OCI-LY1 (cell line): ENCODE data around the gene BNC1.

Experiments
- H2AFZ ChIP-seq: fragments of 200-600 bp; sonication (generic), shearing (Covaris generic); 2 replicates; pipeline ENCODE4 v1.6.0; 2014; ENCODE audit warnings: antibody characterized with exemption, mild to moderate bottlenecking, low read length
- H3F3A ChIP-seq: fragments of 200-600 bp; sonication (generic), shearing (Covaris generic); 2 replicates; pipeline ENCODE4 v1.6.0; 2014; ENCODE audit warnings: mild to moderate bottlenecking, antibody characterized with exemption, low read length, moderate library complexity; ENCODE audit not compliant: insufficient read depth
- H3K27ac ChIP-seq: fragments of 200-600 bp; sonication (generic); 2 replicates; pipeline ENCODE4 v1.5.1; 2014; ENCODE audit warnings: low read length, mixed run types, mild to moderate bottlenecking, low read depth; ENCODE audit not compliant: poor library complexity, severe bottlenecking
- H3K27me3 ChIP-seq: fragments of 200-600 bp; sonication (generic); 2 replicates; pipeline ENCODE4 v1.6.0; 2014; ENCODE audit warnings: antibody characterized with exemption, mild to moderate bottlenecking, low read length, moderate library complexity; ENCODE audit not compliant: insufficient read depth
- H3K36me3 ChIP-seq: fragments of 200-600 bp; sonication (generic); 2 replicates; pipeline ENCODE4 v1.6.1; 2014; ENCODE audit warnings: mild to moderate bottlenecking, antibody characterized with exemption, low read length, moderate library complexity, mixed read lengths; ENCODE audit not compliant: insufficient read depth
- H3K4me1 ChIP-seq: fragments of 200-600 bp; sonication (generic); 2 replicates; pipeline ENCODE4 v1.5.1; 2014; ENCODE audit warnings: mild to moderate bottlenecking, low read length, moderate library complexity; ENCODE audit not compliant: insufficient read depth, severe bottlenecking
- H3K4me2 ChIP-seq: fragments of 200-600 bp; sonication (generic), shearing (Covaris generic); 2 replicates; pipeline ENCODE4 v1.6.1; 2014; ENCODE audit warnings: low read length
- H3K4me3 ChIP-seq: fragments of 200-600 bp; sonication (generic); 2 replicates; pipeline ENCODE4 v1.5.1; 2014; ENCODE audit warnings: low read length, low read depth, mild to moderate bottlenecking, mixed read lengths; ENCODE audit not compliant: poor library complexity, severe bottlenecking
- H3K79me2 ChIP-seq: fragments of 200-600 bp; shearing (Covaris generic); 2 replicates; pipeline ENCODE4 v1.6.1; 2016; ENCODE audit warnings: mixed run types, low read length, mixed read lengths; ENCODE audit not compliant: insufficient read depth
- H3K9ac ChIP-seq: fragments of 200-600 bp; sonication (generic), shearing (Covaris generic); 2 replicates; pipeline ENCODE4 v1.6.1; 2014; ENCODE audit warnings: mild to moderate bottlenecking, low read length, mixed read lengths
- H3K9me2 ChIP-seq: fragments of 200-600 bp; sonication (generic), shearing (Covaris generic); 2 replicates; pipeline ENCODE4 v1.6.1; 2014; ENCODE audit warnings: low read depth, mild to moderate bottlenecking, low read length, mixed read lengths
- H3K9me3 ChIP-seq: fragments of 200-600 bp; shearing (Covaris generic); 2 replicates; pipeline ENCODE4 v1.6.1; 2014; ENCODE audit warnings: low read length, mixed read lengths
- H4K20me1 ChIP-seq: fragments of 200-600 bp; sonication (generic), shearing (Covaris generic); 2 replicates; pipeline ENCODE4 v1.6.0; 2016; ENCODE audit warnings: mild to moderate bottlenecking, low read length; ENCODE audit not compliant: insufficient read depth
- EZH2 ChIP-seq: fragments of 200-600 bp; sonication (generic), shearing (Covaris generic); IDR thresholded peaks from 2 replicates; pipeline ENCODE4 v1.8.0; 2017; ENCODE audit warnings: borderline replicate concordance, mixed run types, mild to moderate bottlenecking, antibody characterized with exemption, low read length, moderate library complexity, mixed read lengths
- TF ChIP-seq, protein P1 (sequence below): fragments of 200-600 bp; sonication (generic), shearing (Covaris generic); IDR thresholded peaks from 2 replicates; pipeline ENCODE4 v1.5.1; 2017; ENCODE audit warnings: mild to moderate bottlenecking, antibody characterized with exemption, low read length, moderate library complexity, mixed read lengths

The BNC1 gene

GRCh38 chr15:83284559-83285283 is at the start of gene BNC1:
Gene BNC1 (minus strand): TSS chr15:83284664. CDS start chr15:83284628, 36 bp downstream.
- H3K4me1 ChIP-seq: no peaks in the 10 kb centered on the region

GRCh38 chr15:83327041-83327440 is 42.6 kb upstream of the BNC1 start:
- Histone ChIP-seq H3K27ac (no peak overlapping the region), H3K4me1 (no peaks in the 10 kb centered on the region), H3K4me3 (no peak overlapping the region), H3K9me3 (no peaks in the 10 kb centered on the region), H3K79me2 (no peaks in the 10 kb centered on the region), H2AFZ (no peak overlapping the region), H3K36me3 (no peaks in the 10 kb centered on the region), H3K9ac (no peak overlapping the region), H4K20me1 (no peaks in the 10 kb centered on the region), H3F3A (no peaks in the 10 kb centered on the region), H3K27me3 (no peaks in the 10 kb centered on the region), H3K9me2 (no peaks in the 10 kb centered on the region), H3K4me2 (no peak overlapping the region)
- TF ChIP-seq, protein P1, sequence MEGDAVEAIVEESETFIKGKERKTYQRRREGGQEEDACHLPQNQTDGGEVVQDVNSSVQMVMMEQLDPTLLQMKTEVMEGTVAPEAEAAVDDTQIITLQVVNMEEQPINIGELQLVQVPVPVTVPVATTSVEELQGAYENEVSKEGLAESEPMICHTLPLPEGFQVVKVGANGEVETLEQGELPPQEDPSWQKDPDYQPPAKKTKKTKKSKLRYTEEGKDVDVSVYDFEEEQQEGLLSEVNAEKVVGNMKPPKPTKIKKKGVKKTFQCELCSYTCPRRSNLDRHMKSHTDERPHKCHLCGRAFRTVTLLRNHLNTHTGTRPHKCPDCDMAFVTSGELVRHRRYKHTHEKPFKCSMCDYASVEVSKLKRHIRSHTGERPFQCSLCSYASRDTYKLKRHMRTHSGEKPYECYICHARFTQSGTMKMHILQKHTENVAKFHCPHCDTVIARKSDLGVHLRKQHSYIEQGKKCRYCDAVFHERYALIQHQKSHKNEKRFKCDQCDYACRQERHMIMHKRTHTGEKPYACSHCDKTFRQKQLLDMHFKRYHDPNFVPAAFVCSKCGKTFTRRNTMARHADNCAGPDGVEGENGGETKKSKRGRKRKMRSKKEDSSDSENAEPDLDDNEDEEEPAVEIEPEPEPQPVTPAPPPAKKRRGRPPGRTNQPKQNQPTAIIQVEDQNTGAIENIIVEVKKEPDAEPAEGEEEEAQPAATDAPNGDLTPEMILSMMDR: no peak
- no peak for TF ChIP-seq EZH2

More at GRCh38 chr15:83284559-83285283, at the start of gene BNC1:
- H3K27me3 ChIP-seq: no peaks in the 10 kb centered on the region
- no peak within 1 kb of the TSS for H2AFZ ChIP-seq
- no peak within 1 kb of the TSS for H3K4me3 ChIP-seq
- H3K9me3 ChIP-seq: no peaks in the 10 kb centered on the region
- H3K9ac ChIP-seq: no peak within 1 kb of the TSS
- H4K20me1 ChIP-seq: no peaks in the 10 kb centered on the region
- H3K36me3 ChIP-seq: no peaks in the 10 kb centered on the region
- H3K9me2 ChIP-seq: no peaks in the 10 kb centered on the region
- no peaks in the 10 kb centered on the region for H3K79me2 ChIP-seq
- H3F3A ChIP-seq: no peaks in the 10 kb centered on the region
- H3K4me2 ChIP-seq: no peak within 1 kb of the TSS
- TF ChIP-seq EZH2: no peak
- TF ChIP-seq, protein P1: no peak
- no peak within 1 kb of the TSS for H3K27ac ChIP-seq

GRCh38 chr15:83324799-83325198 is 40.3 kb upstream of the BNC1 start:
- TF ChIP-seq EZH2: no peak
- TF ChIP-seq, protein P1: no peak
- H3K9ac ChIP-seq: no peak overlapping the region
- no peaks in the 10 kb centered on the region for H3F3A ChIP-seq
- no peaks in the 10 kb centered on the region for H4K20me1 ChIP-seq
- H3K36me3 ChIP-seq: no peaks in the 10 kb centered on the region
- no peaks in the 10 kb centered on the region for H3K9me2 ChIP-seq
- no peak overlapping the region for H3K4me3 ChIP-seq
- no peaks in the 10 kb centered on the region for H3K4me1 ChIP-seq
- no peak overlapping the region for H3K4me2 ChIP-seq
- no peak overlapping the region for H2AFZ ChIP-seq
- H3K79me2 ChIP-seq: no peaks in the 10 kb centered on the region
- no peaks in the 10 kb centered on the region for H3K27me3 ChIP-seq
- no peaks in the 10 kb centered on the region for H3K9me3 ChIP-seq
- H3K27ac ChIP-seq: no peak overlapping the region
